Kidney epithelial cell (primary cell): ENCODE measurements around the gene SPTLC1. TPM values are rescaled to one million over a fixed set of nuclear protein-coding genes. Genes with fewer than 3 reads are reported as not detected.

ENCODE experiments used
- DNase-seq: peaks from one replicate; pipeline ENCODE4 v3.0.0-alpha.2; 2010; ENCODE audit warnings: low read depth
- H3K27me3 ChIP-seq: 2 replicates; pipeline ENCODE4 v1.6.0; 2011; ENCODE audit warnings: low read length; ENCODE audit not compliant: control insufficient read depth, insufficient read depth
- H3K36me3 ChIP-seq: 2 replicates; pipeline ENCODE4 v1.5.1; 2011; ENCODE audit warnings: low read length; ENCODE audit not compliant: control insufficient read depth, insufficient read depth
- H3K4me3 ChIP-seq: 2 replicates; pipeline ENCODE4 v1.5.1; 2011; ENCODE audit warnings: low read depth, mild to moderate bottlenecking, control low read depth, low read length
- CTCF ChIP-seq: IDR thresholded peaks from 2 replicates; pipeline ENCODE4 v1.5.1; 2011; ENCODE audit warnings: mild to moderate bottlenecking, moderate library complexity, low read length, control low read depth, inconsistent platforms; ENCODE audit not compliant: insufficient read depth, poor library complexity, severe bottlenecking
- total RNA-seq: library from RNA; depleted of rRNA; stranded (reverse); fragments of >200 nt; gene quantifications from 2 replicates; pipeline ENCODE4 v1.2.3, GENCODE V29; 2015

SPTLC1 gene
- total RNA-seq, 1 donor from 2014 or later, result 103 TPM

GRCh38 chr9:92058026-92058425, 57.2 kb downstream of the SPTLC1 start:
- Histone ChIP-seq H3K27me3 (no peaks in the 10 kb centered on the region), H3K4me3 (no peak overlapping the region), H3K36me3 (no peaks in the 10 kb centered on the region)
- TF ChIP-seq CTCF, result no peak
- no peak for DNase-seq

GRCh38 chr9:92057226-92057625, 58.0 kb downstream of the SPTLC1 start:
- DNase-seq, result no peak
- no peak for TF ChIP-seq CTCF
- H3K27me3 ChIP-seq, result no peaks in the 10 kb centered on the region

GRCh38 chr9:92055624-92056023, 59.6 kb downstream of the SPTLC1 start:
- no peak for TF ChIP-seq CTCF
- Histone ChIP-seq H3K4me3 (no peak overlapping the region), H3K27me3 (no peaks in the 10 kb centered on the region), H3K36me3 (no peaks in the 10 kb centered on the region)
- no peak for DNase-seq

More at GRCh38 chr9:92057226-92057625, 58.0 kb downstream of the SPTLC1 start:
- Histone ChIP-seq H3K4me3 (no peak overlapping the region), H3K36me3 (no peaks in the 10 kb centered on the region)

GRCh38 chr9:92048924-92049625, 66.1 kb downstream of the SPTLC1 start:
- no peak for TF ChIP-seq CTCF
- Histone ChIP-seq H3K4me3 (no peak overlapping the region), H3K36me3 (peaks cover 2% of the 10 kb centered on the region), H3K27me3 (no peaks in the 10 kb centered on the region)
- DNase-seq, result no peak

GRCh38 chr9:92047500-92047899, 67.7 kb downstream of the SPTLC1 start:
- no peak for DNase-seq
- Histone ChIP-seq H3K4me3 (no peak overlapping the region), H3K36me3 (peaks cover 4% of the 10 kb centered on the region), H3K27me3 (no peaks in the 10 kb centered on the region)
- TF ChIP-seq CTCF, result no peak

GRCh38 chr9:92046676-92047075, 68.5 kb downstream of the SPTLC1 start:
- no peak for TF ChIP-seq CTCF
- DNase-seq, result no peak
- Histone ChIP-seq H3K36me3 (peaks cover 4% of the 10 kb centered on the region), H3K4me3 (no peak overlapping the region), H3K27me3 (no peaks in the 10 kb centered on the region)
